ENCODE data around the gene PRKCB. TPM values are rescaled to one million over a fixed set of nuclear protein-coding genes. Genes with fewer than 3 reads are reported as not detected.

Gene PRKCB
- total and polyA plus RNA-seq, 2 of the 8 experiments (the other 6 are each of a cell fraction or from before 2014, with no cell fraction given): 7.1 to 12.1 TPM

GRCh38 chr16:24139282-24139681 is 303.5 kb downstream of the PRKCB start (continued):
- TF ChIP-seq RAD21 (IDR thresholded peaks at IDR 0.05 in 1 of 2, conservative IDR thresholded peaks at IDR 0.05 in 1 of 2; ENCODE audit: low read depth in 2 of 2, low read length in 2 of 2) (0 out of 4 replicates have a peak, but pooled peaks of 1 of the 2 experiments have one; percentile 3), RXRA (IDR thresholded peaks at IDR 0.05; ENCODE audit: insufficient read depth, low read depth, low read length) (no peak), EZH2 (IDR thresholded peaks at IDR 0.05; ENCODE audit: low read depth, low read length, severe bottlenecking) (no peak), RBBP5 (IDR thresholded peaks at IDR 0.05; ENCODE audit: borderline replicate concordance, low read depth, low read length) (no peak), TCF12 (IDR thresholded peaks at IDR 0.05; ENCODE audit: low read depth, low read length) (no peak), ATF2 (IDR thresholded peaks at IDR 0.05; ENCODE audit: low read length) (no peak; the same call in 1 of the 2 replicates), BACH1 (IDR thresholded peaks at IDR 0.05; ENCODE audit: low read length) (peak; percentile 91), JUND (IDR thresholded peaks at IDR 0.05; ENCODE audit: low read length) (peak; percentile 96), GABPA (IDR thresholded peaks at IDR 0.05; ENCODE audit: borderline replicate concordance, insufficient read depth, low read length) (no peak), KDM1A (IDR thresholded peaks at IDR 0.05; ENCODE audit: borderline replicate concordance, low read length) (no peak), TEAD4 (IDR thresholded peaks at IDR 0.05; ENCODE audit: low read depth, low read length) (peak; percentile 65)
